KOPT-K1 (cell line): ENCODE data around the gene GAS1.

ENCODE experiments used
- H3K27ac ChIP-seq: fragments of 200-600 bp; sonication (generic); 2 replicates; pipeline ENCODE4 v1.5.1; 2016; ENCODE audit warnings: antibody characterized with exemption, mild to moderate bottlenecking, low read depth, low read length; ENCODE audit not compliant: poor library complexity, severe bottlenecking
- H3K36me3 ChIP-seq: fragments of 200-600 bp; sonication (generic); 2 replicates; pipeline ENCODE4 v1.5.1; 2017; ENCODE audit warnings: antibody characterized with exemption, mild to moderate bottlenecking, low read length, moderate library complexity; ENCODE audit not compliant: insufficient read depth
- H3K9me3 ChIP-seq: fragments of 200-600 bp; sonication (generic); 2 replicates; pipeline ENCODE4 v1.5.1; 2017; ENCODE audit warnings: antibody characterized with exemption, low read length, mild to moderate bottlenecking; ENCODE audit not compliant: insufficient read depth, poor library complexity, severe bottlenecking

Gene GAS1

GRCh38 chr9:86921151-86921923 is 26.0 kb downstream of the GAS1 start:
- Histone ChIP-seq H3K27ac (no peak overlapping the region), H3K9me3 (no peaks in the 10 kb centered on the region), H3K36me3 (no peaks in the 10 kb centered on the region)

GRCh38 chr9:86918556-86918955 is 28.8 kb downstream of the GAS1 start:
- no peaks in the 10 kb centered on the region for H3K9me3 ChIP-seq
- no peak overlapping the region for H3K27ac ChIP-seq
- H3K36me3 ChIP-seq = no peaks in the 10 kb centered on the region

GRCh38 chr9:86912210-86912609 is 35.1 kb downstream of the GAS1 start:
- no peak overlapping the region for H3K27ac ChIP-seq
- H3K36me3 ChIP-seq = no peaks in the 10 kb centered on the region
- no peaks in the 10 kb centered on the region for H3K9me3 ChIP-seq

GRCh38 chr9:86909388-86909787 is 37.9 kb downstream of the GAS1 start:
- H3K27ac ChIP-seq = no peak overlapping the region
- H3K36me3 ChIP-seq = no peaks in the 10 kb centered on the region
- no peaks in the 10 kb centered on the region for H3K9me3 ChIP-seq

GRCh38 chr9:86908261-86908660 is 39.0 kb downstream of the GAS1 start:
- no peaks in the 10 kb centered on the region for H3K36me3 ChIP-seq
- H3K9me3 ChIP-seq = no peaks in the 10 kb centered on the region
- H3K27ac ChIP-seq = no peak overlapping the region

GRCh38 chr9:86907346-86907745 is 40.0 kb downstream of the GAS1 start:
- no peaks in the 10 kb centered on the region for H3K36me3 ChIP-seq
- no peak overlapping the region for H3K27ac ChIP-seq

GRCh38 chr9:86903734-86904085 is 43.6 kb downstream of the GAS1 start:
- no peak overlapping the region for H3K27ac ChIP-seq
- no peaks in the 10 kb centered on the region for H3K9me3 ChIP-seq
- H3K36me3 ChIP-seq = no peaks in the 10 kb centered on the region

More at GRCh38 chr9:86907346-86907745, 40.0 kb downstream of the GAS1 start:
- no peaks in the 10 kb centered on the region for H3K9me3 ChIP-seq

GRCh38 chr9:86902991-86903733 is 44.1 kb downstream of the GAS1 start:
- Histone ChIP-seq H3K36me3 (no peaks in the 10 kb centered on the region), H3K27ac (no peak overlapping the region)

GRCh38 chr9:86902586-86902985 is 44.7 kb downstream of the GAS1 start:
- Histone ChIP-seq H3K9me3 (no peaks in the 10 kb centered on the region), H3K36me3 (no peaks in the 10 kb centered on the region), H3K27ac (no peak overlapping the region)

More at GRCh38 chr9:86902991-86903733, 44.1 kb downstream of the GAS1 start:
- H3K9me3 ChIP-seq = no peaks in the 10 kb centered on the region

GRCh38 chr9:86902176-86902575 is 45.1 kb downstream of the GAS1 start:
- no peak overlapping the region for H3K27ac ChIP-seq
- no peaks in the 10 kb centered on the region for H3K36me3 ChIP-seq

GRCh38 chr9:86901511-86901910 is 45.8 kb downstream of the GAS1 start:
- no peaks in the 10 kb centered on the region for H3K9me3 ChIP-seq

More at GRCh38 chr9:86902176-86902575, 45.1 kb downstream of the GAS1 start:
- no peaks in the 10 kb centered on the region for H3K9me3 ChIP-seq

More at GRCh38 chr9:86901511-86901910, 45.8 kb downstream of the GAS1 start:
- Histone ChIP-seq H3K27ac (no peak overlapping the region), H3K36me3 (no peaks in the 10 kb centered on the region)
